NCI-H1092 (cell line): ENCODE data around the gene MTMR6.

Experiments
- DNase-seq: peaks from one replicate; lab custom pipeline; 2025; lab: John Stamatoyannopoulos, UW

Gene MTMR6

GRCh38 chr13:25215253-25215575 is 72.1 kb downstream of the MTMR6 start:
- no peak for DNase-seq

GRCh38 chr13:25214491-25215252 is 72.6 kb downstream of the MTMR6 start:
- DNase-seq: no peak

- no peak for DNase-seq
Observed at GRCh38 chr13:25213715-25214114, 73.6 kb downstream of the MTMR6 start.

DNA sequence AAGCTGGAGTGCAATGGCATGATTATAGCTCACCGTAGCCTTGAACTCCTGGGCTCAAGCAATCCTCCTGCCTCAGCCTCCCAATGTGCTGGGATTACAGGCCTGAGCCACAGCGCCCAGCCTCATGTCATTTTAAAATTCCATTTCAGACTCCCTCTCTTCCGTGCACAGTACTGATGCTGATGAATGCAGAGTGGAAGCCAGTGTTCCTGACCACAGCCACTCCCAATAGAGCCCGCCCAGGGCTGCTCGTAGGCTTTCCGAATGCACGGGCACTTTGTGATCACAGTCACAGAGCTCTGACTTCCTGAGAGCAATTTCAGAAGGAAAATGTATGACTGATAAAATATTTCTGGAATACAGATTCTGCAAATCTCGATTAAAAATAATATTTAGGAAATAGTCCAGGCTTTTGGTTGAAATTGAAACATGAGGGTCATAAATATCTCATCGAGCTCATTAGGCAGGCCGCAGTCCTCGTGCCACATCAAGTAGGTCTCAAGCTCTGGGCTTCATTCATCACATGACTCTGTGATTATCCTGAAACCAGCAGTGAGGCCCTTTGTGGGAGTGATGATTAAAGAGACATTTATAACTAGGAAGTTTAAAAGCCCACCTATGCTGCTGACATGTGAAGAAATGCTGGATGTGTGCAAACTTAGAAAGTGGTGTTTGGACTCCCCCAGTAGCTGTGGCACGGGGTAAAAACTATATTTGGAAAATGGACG is 76.3 kb downstream of the MTMR6 start:
- no peak for DNase-seq

- no peak for DNase-seq
Observed at GRCh38 chr13:25207291-25207810, 79.9 kb downstream of the MTMR6 start.

GRCh38 chr13:25204863-25205262 is 82.4 kb downstream of the MTMR6 start:
- DNase-seq: no peak

- DNase-seq: no peak
Observed at GRCh38 chr13:25203127-25203740, 84.1 kb downstream of the MTMR6 start.

GRCh38 chr13:25200783-25201182 is 86.5 kb downstream of the MTMR6 start:
- no peak for DNase-seq

GRCh38 chr13:25198647-25199046 is 88.6 kb downstream of the MTMR6 start:
- DNase-seq: no peak

GRCh38 chr13:25196971-25197370 is 90.3 kb downstream of the MTMR6 start:
- no peak for DNase-seq
